GM12892 (cell line): ENCODE measurements around the gene FAM111B.

Experiments
- POLR2A ChIP-seq: IDR thresholded peaks from 2 replicates; pipeline ENCODE4 v1.6.1; 2011; ENCODE audit warnings: low read depth, low read length, control low read depth
- TAF1 ChIP-seq: IDR thresholded peaks from 2 replicates; pipeline ENCODE4 v1.6.1; 2011; ENCODE audit warnings: low read depth, mild to moderate bottlenecking, control low read depth, low read length, borderline replicate concordance

DNA sequence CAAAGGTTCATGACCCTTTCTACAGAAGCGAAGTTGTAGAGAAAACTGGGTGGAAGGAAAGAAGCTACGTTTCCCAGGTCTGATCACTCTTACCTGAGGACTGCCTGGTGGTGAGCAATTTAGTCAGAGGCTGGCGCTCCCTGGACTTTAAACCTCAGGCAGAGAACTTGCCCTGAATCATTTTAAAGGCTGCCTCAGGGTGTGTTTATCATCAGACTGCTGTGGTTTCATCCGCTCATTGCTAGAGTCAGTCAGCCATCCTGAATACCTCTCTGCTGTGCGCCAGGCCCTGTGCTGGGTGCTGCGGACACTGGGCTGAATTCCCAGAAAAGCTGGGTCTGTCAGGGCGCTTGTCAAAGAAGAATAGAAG lies 67.6 kb downstream of the FAM111B start:
- no peak for TF ChIP-seq TAF1
- TF ChIP-seq POLR2A = no peak
